ENCODE results near the gene ZNF783.

The ZNF783 gene

GRCh38 chr7:149293338-149293737, 31.3 kb downstream of the ZNF783 start:
- no peak for TF ChIP-seq CTCF (IDR thresholded peaks at IDR 0.05)
- Histone ChIP-seq H3K36me3 (peaks cover 26 to 82% (median 43%) of the 10 kb centered on the region in 3 donors), H3K4me1 (no peaks in the 10 kb centered on the region), H3K9me3 (no peaks in the 10 kb centered on the region), H3K27ac (no peak overlapping the region), H3K4me3 (no peak overlapping the region), H3K27me3 (no peaks in the 10 kb centered on the region)
- intact Hi-C loops (cut with DNase I; ENCODE audit: low total_unique reads) = no loop called here
- no peak for DNase-seq

GRCh38 chr7:149293946-149294633, 32.1 kb downstream of the ZNF783 start:
- peaks cover 22 to 74% (median 43%) of the 10 kb centered on the region in 3 donors for H3K36me3 ChIP-seq
- no peak for TF ChIP-seq CTCF (IDR thresholded peaks at IDR 0.05)
- no peaks in the 10 kb centered on the region for H3K4me1 ChIP-seq
- intact Hi-C loops (cut with DNase I; ENCODE audit: low total_unique reads) = no loop called here
- no peak for DNase-seq
- H3K27ac ChIP-seq = no peak overlapping the region
- no peaks in the 10 kb centered on the region for H3K9me3 ChIP-seq
- no peak overlapping the region for H3K4me3 ChIP-seq
- H3K27me3 ChIP-seq = no peaks in the 10 kb centered on the region

GRCh38 chr7:149294634-149295480, 32.9 kb downstream of the ZNF783 start:
- Histone ChIP-seq H3K4me3 (no peak overlapping the region), H3K9me3 (no peaks in the 10 kb centered on the region), H3K27ac (no peak overlapping the region), H3K27me3 (no peaks in the 10 kb centered on the region), H3K4me1 (no peaks in the 10 kb centered on the region), H3K36me3 (peaks cover 22 to 67% (median 42%) of the 10 kb centered on the region in 3 donors)
- DNase-seq = no peak
- TF ChIP-seq CTCF (IDR thresholded peaks at IDR 0.05) = no peak
- intact Hi-C loops (cut with DNase I; ENCODE audit: low total_unique reads) = no loop called here

GRCh38 chr7:149295481-149295850, 33.5 kb downstream of the ZNF783 start:
- H3K27ac ChIP-seq = no peak overlapping the region
- no peak overlapping the region for H3K4me3 ChIP-seq
- intact Hi-C loops (cut with DNase I; ENCODE audit: low total_unique reads) = no loop called here
- H3K36me3 ChIP-seq = peaks cover 22 to 62% (median 37%) of the 10 kb centered on the region in 3 donors
- H3K27me3 ChIP-seq = no peaks in the 10 kb centered on the region
- no peaks in the 10 kb centered on the region for H3K4me1 ChIP-seq
- no peak for TF ChIP-seq CTCF (IDR thresholded peaks at IDR 0.05)
- DNase-seq = no peak
- H3K9me3 ChIP-seq = no peaks in the 10 kb centered on the region

GRCh38 chr7:149296368-149296767, 34.4 kb downstream of the ZNF783 start:
- Histone ChIP-seq H3K27me3 (no peaks in the 10 kb centered on the region), H3K27ac (no peak overlapping the region), H3K4me3 (no peak overlapping the region), H3K36me3 (peaks cover 22 to 57% (median 37%) of the 10 kb centered on the region in 3 donors), H3K9me3 (no peaks in the 10 kb centered on the region), H3K4me1 (no peaks in the 10 kb centered on the region)
- intact Hi-C loops (cut with DNase I; ENCODE audit: low total_unique reads) = no loop called here
- TF ChIP-seq CTCF (IDR thresholded peaks at IDR 0.05) = no peak
- no peak for DNase-seq

All from tibial artery (tissue), 4 donors.